HepG2 (cell line): ENCODE results near the gene C10orf67. TPM values are rescaled to one million over a fixed set of nuclear protein-coding genes. Genes with fewer than 3 reads are reported as not detected.
A peak's percentile ranks its signal among the peaks of the same experiment; 100 is the strongest.

Experiments
- BCL6 ChIP-seq: IDR thresholded peaks from 2 replicates; pipeline ENCODE4 v1.6.1; 2016; ENCODE audit warnings: missing genetic modification reagents, missing compliant biosample characterization
- CTCF ChIP-seq: sonication (generic); formaldehyde crosslinking; IDR thresholded peaks from 2 replicates; pipeline ENCODE4 v1.5.0; 2020; ENCODE audit warnings: mild to moderate bottlenecking, missing genetic modification reagents, moderate library complexity
- DNMT1 ChIP-seq: sonication (generic); formaldehyde crosslinking; IDR thresholded peaks from 2 replicates; pipeline ENCODE4 v1.5.1; 2020; ENCODE audit warnings: mild to moderate bottlenecking, missing genetic modification reagents
- DPF2 ChIP-seq: sonication (generic); formaldehyde crosslinking; IDR thresholded peaks from 2 replicates; pipeline ENCODE4 v1.4.0; 2020; ENCODE audit warnings: mild to moderate bottlenecking, low read depth, missing genetic modification reagents, borderline replicate concordance
- FIP1L1 ChIP-seq: fragments of 200-400 bp; formaldehyde crosslinking; IDR thresholded peaks from 2 replicates; pipeline ENCODE4 v1.6.1; 2018; ENCODE audit warnings: low read depth, mild to moderate bottlenecking, low read length, moderate library complexity, borderline replicate concordance; ENCODE audit not compliant: insufficient read depth
- FLYWCH1 ChIP-seq: sonication (generic); formaldehyde crosslinking; IDR thresholded peaks from 2 replicates; pipeline ENCODE4 v1.8.1; 2023; ENCODE audit warnings: mild to moderate bottlenecking, missing genetic modification reagents
- FOXA1 ChIP-seq, 2 experiments: fragments of 450-650 bp in 1 of 2; sonication (generic) in 1 of 2; formaldehyde crosslinking in 1 of 2; IDR thresholded peaks; 2 replicates each; pipeline versions ENCODE4 v1.4.0 to v1.6.1; 2016 to 2020; ENCODE audit warnings: missing genetic modification reagents in 1 of 2
- HDAC2 ChIP-seq: sonication (generic); formaldehyde crosslinking; IDR thresholded peaks from 2 replicates; pipeline ENCODE4 v1.4.0; 2020; ENCODE audit warnings: missing genetic modification reagents
- HINFP ChIP-seq: sonication (generic); formaldehyde crosslinking; IDR thresholded peaks from 2 replicates; pipeline ENCODE4 v1.4.0; 2020; ENCODE audit warnings: low read depth, mild to moderate bottlenecking, missing genetic modification reagents
- HOMEZ ChIP-seq: IDR thresholded peaks from 2 replicates; pipeline ENCODE4 v1.6.1; 2016; ENCODE audit warnings: low read depth
- KMT2A ChIP-seq: sonication (generic); formaldehyde crosslinking; IDR thresholded peaks from 2 replicates; pipeline ENCODE4 v1.4.0; 2020; ENCODE audit warnings: missing genetic modification reagents
- LCORL ChIP-seq, 2 experiments: fragments of 450-650 bp in 1 of 2; sonication (generic) in 1 of 2; formaldehyde crosslinking in 1 of 2; IDR thresholded peaks; 2 replicates each; pipeline versions ENCODE4 v1.5.0 to v1.6.1; 2017 to 2020; ENCODE audit warnings: antibody characterized with exemption in 1 of 2, missing genetic modification reagents in 1 of 2
- MAFF ChIP-seq: IDR thresholded peaks from 2 replicates; pipeline ENCODE4 v1.6.1; 2011; ENCODE audit warnings: low read depth, low read length, improper control_type of control experiment
- MIER3 ChIP-seq: IDR thresholded peaks from 2 replicates; pipeline ENCODE4 v1.6.1; 2016; ENCODE audit warnings: missing compliant biosample characterization, borderline replicate concordance
- PPARG ChIP-seq: conservative IDR thresholded peaks from 2 replicates; pipeline ENCODE4 v1.6.1; 2016; ENCODE audit warnings: missing biosample characterization, missing genetic modification reagents
- RXRB ChIP-seq: IDR thresholded peaks from 2 replicates; pipeline ENCODE4 v1.6.1; 2016; ENCODE audit warnings: borderline replicate concordance, missing genetic modification reagents, missing compliant biosample characterization
- SAP130 ChIP-seq: IDR thresholded peaks from 2 replicates; pipeline ENCODE4 v1.6.1; 2016; ENCODE audit warnings: low read depth
- SOX5 ChIP-seq: IDR thresholded peaks from 2 replicates; pipeline ENCODE4 v1.6.1; 2016; ENCODE audit warnings: borderline replicate concordance
- TBX2 ChIP-seq: sonication (generic); formaldehyde crosslinking; IDR thresholded peaks from 2 replicates; pipeline ENCODE4 v1.5.0; 2020; ENCODE audit warnings: missing genetic modification reagents, mild to moderate bottlenecking, borderline replicate concordance
- ZBTB20 ChIP-seq: sonication (generic); formaldehyde crosslinking; IDR thresholded peaks from 2 replicates; pipeline ENCODE4 v1.8.1; 2023; ENCODE audit warnings: missing genetic modification reagents, low read depth, mild to moderate bottlenecking, borderline replicate concordance
- ZNF614 ChIP-seq: IDR thresholded peaks from 2 replicates; pipeline ENCODE4 v1.6.1; 2018; ENCODE audit warnings: missing biosample characterization, missing genetic modification reagents, inconsistent platforms, borderline replicate concordance
- ZNF816 ChIP-seq: sonication (generic); formaldehyde crosslinking; IDR thresholded peaks from 2 replicates; pipeline ENCODE4 v1.8.0; 2022; ENCODE audit warnings: missing genetic modification reagents, mild to moderate bottlenecking, borderline replicate concordance
- ZSCAN9 ChIP-seq: IDR thresholded peaks from 2 replicates; pipeline ENCODE4 v1.6.1; 2016; ENCODE audit warnings: borderline replicate concordance
- polyA plus RNA-seq, 8 experiments: library from polyadenylated mRNA; depleted of rRNA in 3 of 8; stranded (reverse) in 7 of 8; unstranded in 1 of 8; fragments of >200 nt; fragmentation: Illumina TruSeq in 4 of 8; extraction: Trizol in 4 of 8; gene quantifications; 2 replicates each; pipeline versions ENCODE4 v1.2.1 to v1.2.3, GENCODE V29; 2011 to 2016; ENCODE audit warnings: low read depth in 4 of 8, missing spikeins in 1 of 8, mixed read lengths in 1 of 8; ENCODE audit not compliant: insufficient read depth in 1 of 8
- total RNA-seq, 5 experiments: library from RNA; depleted of rRNA; stranded (reverse); fragments of >200 nt; fragmentation: Illumina TruSeq; extraction: Trizol; gene quantifications; 2 replicates each; pipeline ENCODE4 v1.2.3, GENCODE V29; 2016; ENCODE audit warnings: low read depth in 1 of 5

The C10orf67 gene
- total and polyA plus RNA-seq, 2 of the 13 experiments (the other 11 are each of a cell fraction or from before 2014, with no cell fraction given), result not detected

- TF ChIP-seq MAFF (peak; percentile 72), ZNF816 (0 out of 2 replicates have a peak, but pooled peaks have one; percentile 41), SAP130 (CRISPR knock-in tag) (peak; percentile 65), KMT2A (no peak), BCL6 (CRISPR knock-in tag) (peak; percentile 86), ZNF614 (CRISPR knock-in tag) (peak; percentile 63), HDAC2 (CRISPR knock-in tag) (peak; percentile 67), SOX5 (CRISPR knock-in tag) (peak; percentile 98), ZSCAN9 (CRISPR knock-in tag) (peak; percentile 78; the same call in 1 of the 2 replicates), HOMEZ (CRISPR knock-in tag) (0 out of 2 replicates have a peak, but pooled peaks have one; percentile 42), FIP1L1 (no peak), FOXA1 (IDR thresholded peaks at IDR 0.05) (peak; percentile 69), FOXA1 (CRISPR knock-in tag; IDR thresholded peaks at IDR 0.05) (peak; percentile 87), LCORL (IDR thresholded peaks at IDR 0.05) (no peak), LCORL (CRISPR knock-in tag; IDR thresholded peaks at IDR 0.05) (0 out of 2 replicates have a peak, but pooled peaks have one; percentile 45), FLYWCH1 (CRISPR knock-in tag) (no peak), TBX2 (peak; percentile 94), ZBTB20 (CRISPR knock-in tag) (peak; percentile 61; the same call in 1 of the 2 replicates), PPARG (CRISPR knock-in tag) (peak; percentile 69; the same call in 1 of the 2 replicates), HINFP (CRISPR knock-in tag) (no peak), DNMT1 (CRISPR knock-in tag) (no peak), DPF2 (CRISPR knock-in tag) (0 out of 2 replicates have a peak, but pooled peaks have one; percentile 74), MIER3 (CRISPR knock-in tag) (peak; percentile 77; the same call in 1 of the 2 replicates), CTCF (CRISPR knock-in tag) (no peak), RXRB (CRISPR knock-in tag) (peak; percentile 78)
Measured at GRCh38 chr10:23186697-23187096, 157.9 kb downstream of the C10orf67 start (continued).
